ENCODE results near the gene COX6B2. TPM values are rescaled to one million over a fixed set of nuclear protein-coding genes. Genes with fewer than 3 reads are reported as not detected.

COX6B2 gene
- total RNA-seq, 4 donors from 2014 or later: 4.0 to 58.7 (median 21.0) TPM

GRCh38 chr19:55382013-55382412, 27.5 kb upstream of the COX6B2 start:
- intact Hi-C loops (cut with DNase I; ENCODE audit: low total_unique reads): loop anchor here (1.0 to 10.0 kb wide), 3 partner anchors 69 to 273 kb away; partner anchors contain the start of gene U2AF2
- in situ Hi-C loops (cut with MboI; ENCODE audit: low pct_ligation_motif_present in 1 of 4, low pct_unique_long_range_greater_than_20kb in 1 of 4, low sequenced_read_pairs in 3 of 4): loop anchor here in 1 of 4 donors (25.0 kb wide), 1 partner anchor 95 kb away; the partner anchor contains the start of genes BRSK1 and HSPBP1
- Histone ChIP-seq H3K27me3 (no peaks in the 10 kb centered on the region), H3K4me1 (peaks cover 14 to 27% (median 25%) of the 10 kb centered on the region in 4 donors), H3K36me3 (no peaks in the 10 kb centered on the region), H3K27ac (no peak overlapping the region), H3K4me3 (no peak overlapping the region), H3K9me3 (no peaks in the 10 kb centered on the region)
- TF ChIP-seq POLR2A (IDR thresholded peaks at IDR 0.05) (no peak), EP300 (IDR thresholded peaks at IDR 0.05; ENCODE audit: low read depth) (no peak), POLR2AphosphoS5 (IDR thresholded peaks at IDR 0.05) (no peak), CTCF (IDR thresholded peaks at IDR 0.05) (no peak)
- 97 to 100% methylated on average over 4 to 5 of the region's 5 CpGs for WGBS, 2 donors (ENCODE audit: low coverage in 1 of 2)
- DNase-seq: no peak

DNA sequence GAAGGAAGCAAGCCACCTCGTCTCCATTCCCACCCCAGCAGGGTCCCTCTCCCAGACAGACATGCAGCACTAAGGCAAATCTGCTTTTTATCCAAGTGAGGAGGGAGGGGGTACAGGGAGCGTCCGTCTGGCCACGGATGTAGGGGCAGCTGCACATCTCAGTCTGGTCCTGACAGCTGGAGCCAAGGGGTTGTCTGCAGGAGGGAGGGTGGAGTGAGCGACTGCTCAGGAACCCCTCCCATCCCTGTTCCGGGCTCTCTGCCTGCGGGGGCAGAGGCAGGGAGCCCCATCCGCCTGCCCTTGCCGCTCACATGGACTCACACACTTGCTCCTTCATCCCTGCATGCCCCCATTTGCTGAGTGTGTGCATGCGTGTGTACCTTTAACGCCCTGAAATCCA, 24.7 kb upstream of the COX6B2 start:
- Histone ChIP-seq H3K27ac (no peak overlapping the region), H3K4me1 (peaks cover under 1 to 20% (median 12%) of the 10 kb centered on the region in 4 donors), H3K36me3 (no peaks in the 10 kb centered on the region), H3K4me3 (no peak overlapping the region), H3K9me3 (no peaks in the 10 kb centered on the region), H3K27me3 (peaks cover 25% of the 10 kb centered on the region)
- no peak for DNase-seq
- in situ Hi-C loops (cut with MboI; ENCODE audit: low pct_ligation_motif_present in 1 of 4, low pct_unique_long_range_greater_than_20kb in 1 of 4, low sequenced_read_pairs in 3 of 4): loop anchor here in 1 of 4 donors (25.0 kb wide), 1 partner anchor 92 kb away; the partner anchor contains the start of genes BRSK1 and HSPBP1
- intact Hi-C loops (cut with DNase I; ENCODE audit: low total_unique reads): no loop called here
- TF ChIP-seq POLR2AphosphoS5 (IDR thresholded peaks at IDR 0.05): no peak
- no peak for TF ChIP-seq POLR2A (IDR thresholded peaks at IDR 0.05)
- no peak for TF ChIP-seq EP300 (IDR thresholded peaks at IDR 0.05; ENCODE audit: low read depth)
- no peak for TF ChIP-seq CTCF (IDR thresholded peaks at IDR 0.05)
- 71% methylated on average over 10 of the region's 11 CpGs; no CpG with 5 or more reads in 1 of the 2 donors for WGBS, 2 donors (ENCODE audit: low coverage in 1 of 2)

- no peak for TF ChIP-seq EP300 (IDR thresholded peaks at IDR 0.05; ENCODE audit: low read depth)
- WGBS, 2 donors (ENCODE audit: low coverage in 1 of 2): 48 to 70% methylated on average over 6 to 30 of the region's 43 CpGs
- H3K27ac ChIP-seq: no peak overlapping the region
- peaks cover 0 to 19% (median 7%) of the 10 kb centered on the region in 4 donors for H3K4me1 ChIP-seq
- H3K4me3 ChIP-seq: no peak overlapping the region
- in situ Hi-C loops (cut with MboI; ENCODE audit: low pct_ligation_motif_present in 1 of 4, low pct_unique_long_range_greater_than_20kb in 1 of 4, low sequenced_read_pairs in 3 of 4) (loop anchor here in 1 of 4 donors (25.0 kb wide), 1 partner anchor 90 kb away; the partner anchor contains the start of genes BRSK1 and HSPBP1), intact Hi-C loops (cut with DNase I; ENCODE audit: low total_unique reads) (no loop called here)
- no peak for DNase-seq
- no peaks in the 10 kb centered on the region for H3K9me3 ChIP-seq
- no peaks in the 10 kb centered on the region for H3K36me3 ChIP-seq
- peaks cover 41% of the 10 kb centered on the region for H3K27me3 ChIP-seq
These were observed 23.0 kb upstream of the COX6B2 start for GRCh38 chr19:55377356-55378131.

DNA sequence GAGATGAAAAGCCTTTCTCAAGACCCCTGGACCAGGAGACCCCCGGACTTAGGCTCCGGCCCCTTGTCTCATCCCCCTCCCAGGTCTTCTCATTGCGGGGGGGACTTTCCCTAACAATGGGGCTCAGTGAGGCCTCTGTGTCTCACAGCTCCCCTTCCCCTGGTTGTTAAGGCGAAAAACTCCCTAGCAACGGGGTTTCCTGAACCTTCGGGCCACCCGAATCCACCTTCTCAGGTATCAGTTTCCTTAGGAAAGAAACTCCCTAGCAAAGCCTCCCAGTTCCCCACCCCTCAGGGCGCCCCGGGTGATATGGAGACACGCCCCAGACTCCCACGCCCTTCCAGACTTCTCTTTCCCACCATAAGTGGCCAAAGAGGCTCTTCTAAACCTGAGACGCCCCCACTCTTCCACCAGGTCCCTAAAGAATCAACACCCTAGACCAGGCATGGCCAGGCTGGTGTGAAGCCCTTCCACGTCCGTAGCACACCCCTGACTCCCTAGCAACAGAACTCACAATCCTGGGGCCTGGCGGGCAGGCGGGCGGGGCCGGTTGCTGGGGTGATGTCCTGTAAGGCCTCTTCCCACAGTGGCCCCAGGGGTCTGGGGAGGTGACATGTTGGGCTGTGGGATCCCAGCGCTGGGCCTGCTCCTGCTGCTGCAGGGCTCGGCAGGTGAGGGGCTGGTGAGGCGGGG, 21.9 kb upstream of the COX6B2 start, which contains the start of gene TMEM190:
Gene TMEM190 (plus strand): TSS at position 586 of the 693 bp plus-strand sequence. CDS start 28 bp downstream, at position 614.
- H3K4me1 ChIP-seq: peaks cover 0 to 18% (median 7%) of the 10 kb centered on the region in 4 donors
- DNase-seq: no peak
- in situ Hi-C loops (cut with MboI; ENCODE audit: low pct_ligation_motif_present in 1 of 4, low pct_unique_long_range_greater_than_20kb in 1 of 4, low sequenced_read_pairs in 3 of 4) (loop anchor here in 1 of 4 donors (25.0 kb wide), 1 partner anchor 89 kb away; the partner anchor contains the start of genes BRSK1 and HSPBP1), intact Hi-C loops (cut with DNase I; ENCODE audit: low total_unique reads) (no loop called here)
- no peak within 1 kb of the TSS for H3K4me3 ChIP-seq
- WGBS, 2 donors (ENCODE audit: low coverage in 1 of 2): 32 to 41% methylated on average over 6 to 20 of the region's 21 CpGs
- TF ChIP-seq POLR2AphosphoS5 (IDR thresholded peaks at IDR 0.05): no peak
- no peak for TF ChIP-seq EP300 (IDR thresholded peaks at IDR 0.05; ENCODE audit: low read depth)
- no peak for TF ChIP-seq CTCF (IDR thresholded peaks at IDR 0.05)
- no peak for TF ChIP-seq POLR2A (IDR thresholded peaks at IDR 0.05)
- H3K27me3 ChIP-seq: peaks cover 53% of the 10 kb centered on the region
- no peaks in the 10 kb centered on the region for H3K36me3 ChIP-seq
- H3K9me3 ChIP-seq: no peaks in the 10 kb centered on the region
- H3K27ac ChIP-seq: no peak within 1 kb of the TSS
